K562 (cell line): ENCODE measurements around the gene TBATA. TPM values are rescaled to one million over a fixed set of nuclear protein-coding genes. Genes with fewer than 3 reads are reported as not detected.

Source experiments
- ATAC-seq: fragments of 200-7000 bp; cut with Tn5 transposase; 3 replicates; pipeline ENCODE4 v1.9.1; 2020; ENCODE audit warnings: moderate library complexity
- BruUV-seq: library from RNA; stranded (reverse); fragments of 400-500 nt; replicated peaks from 2 replicates; lab custom pipeline; 2021; lab: Mats Ljungman, UMichigan
- CTCF ChIA-PET: fragments of 300-600 bp; formaldehyde crosslinking; extraction: SDS; loops from one replicate; lab custom pipeline; 2021; ENCODE audit warnings: low intra/inter-chr PET ratio; lab: Yijun Ruan, JAX
- POLR2A ChIA-PET: fragments of 300-600, 350-650 bp; sonication (Branson Sonifier 250); formaldehyde crosslinking; extraction: SDS; loops from one replicate; lab custom pipeline; 2021; ENCODE audit warnings: antibody characterized with exemption, inconsistent platforms; lab: Yijun Ruan, JAX
- DNase-seq, 4 experiments: peaks; one replicate each; pipeline versions ENCODE4 v3.0.0 to v3.0.0-alpha.2; 2011 to 2018; ENCODE audit warnings: low spot score in 3 of 4, mixed read lengths in 3 of 4; ENCODE audit errors: extremely low read depth in 1 of 4
- FAIRE-seq: peaks from 2 replicates; lab custom pipeline; 2011; peaks lifted over from hg19 to GRCh38; lab: Jason Lieb, UNC
- H2AFZ ChIP-seq: 2 replicates; pipeline ENCODE4 v1.6.0; 2011; ENCODE audit warnings: low read depth, low read length, control low read depth, inconsistent platforms
- H3K27ac ChIP-seq: fragments of 200-600 bp; 3 replicates; pipeline ENCODE4 v1.8.0; 2011; ENCODE audit warnings: low read depth, mild to moderate bottlenecking, control low read depth, inconsistent platforms, low read length, moderate library complexity, mixed read lengths; ENCODE audit errors: extremely low read depth
- H3K27me3 ChIP-seq, 2 experiments: fragments of 300-600 bp in 1 of 2; 2 replicates in 1 of 2; 3 replicates in 1 of 2; pipeline versions ENCODE4 v1.6.0 to v1.8.0; 2011; ENCODE audit warnings: inconsistent platforms in 2 of 2, low read length in 2 of 2, mild to moderate bottlenecking in 1 of 2, mixed read lengths in 1 of 2, moderate library complexity in 1 of 2; ENCODE audit not compliant: control insufficient read depth in 2 of 2, insufficient read depth in 2 of 2
- H3K36me3 ChIP-seq: fragments of 300-600 bp; 3 replicates; pipeline ENCODE4 v1.8.0; 2011; ENCODE audit warnings: mild to moderate bottlenecking, low read length, inconsistent platforms; ENCODE audit not compliant: control insufficient read depth, insufficient read depth
- H3K4me1 ChIP-seq, 2 experiments: fragments of 200-600 bp in 1 of 2; replicated peaks in 1 of 2; 2 replicates in 1 of 2; 3 replicates in 1 of 2; pipeline versions ENCODE4 v1.5.1 to v1.8.0; 2011; ENCODE audit warnings: inconsistent platforms in 2 of 2, low read length in 2 of 2, mild to moderate bottlenecking in 1 of 2, mixed read lengths in 1 of 2, moderate library complexity in 1 of 2; ENCODE audit not compliant: control insufficient read depth in 2 of 2, insufficient read depth in 2 of 2
- H3K4me2 ChIP-seq: 2 replicates; pipeline ENCODE4 v1.6.1; 2011; ENCODE audit warnings: low read length, control low read depth, inconsistent platforms, mixed read lengths; ENCODE audit not compliant: insufficient read depth
- H3K4me3 ChIP-seq: fragments of 200-600 bp; sonication (generic), shearing (Covaris generic); 2 replicates; pipeline ENCODE4 v1.5.1; 2016; ENCODE audit warnings: control low read depth, inconsistent platforms
- H3K79me2 ChIP-seq: fragments of 200-600 bp; 3 replicates; pipeline ENCODE4 v1.8.0; 2011; ENCODE audit warnings: low read length, inconsistent platforms; ENCODE audit not compliant: control insufficient read depth, insufficient read depth
- H3K9ac ChIP-seq, 2 experiments: 2 replicates each; pipeline versions ENCODE4 v1.6.0 to v1.6.1; 2011; ENCODE audit warnings: low read depth in 2 of 2, low read length in 2 of 2, control low read depth in 1 of 2, inconsistent platforms in 1 of 2, mild to moderate bottlenecking in 1 of 2, mixed read lengths in 1 of 2; ENCODE audit not compliant: insufficient read depth in 1 of 2
- H3K9me1 ChIP-seq: one replicate; pipeline ENCODE4 v1.6.0; 2011; ENCODE audit warnings: inconsistent platforms, mild to moderate bottlenecking, low read length, moderate library complexity; ENCODE audit not compliant: control insufficient read depth, insufficient read depth
- H3K9me3 ChIP-seq: replicated peaks from 2 replicates; pipeline ENCODE4 v1.5.1; 2011; ENCODE audit warnings: low read depth, low read length, inconsistent platforms; ENCODE audit not compliant: control insufficient read depth, insufficient read depth
- H4K20me1 ChIP-seq: replicated peaks from 2 replicates; pipeline ENCODE4 v1.6.1; 2011; ENCODE audit warnings: low read length, inconsistent platforms, mixed read lengths; ENCODE audit not compliant: control insufficient read depth, insufficient read depth
- AFF1 ChIP-seq, 2 experiments: fragments of 450-650 bp; IDR thresholded peaks; 2 replicates each; pipeline ENCODE4 v1.6.1; 2018; ENCODE audit warnings: mild to moderate bottlenecking in 2 of 2, low read depth in 1 of 2; ENCODE audit not compliant: partially characterized antibody in 2 of 2
- CEBPB ChIP-seq: fragments of 450-650 bp; IDR thresholded peaks from 2 replicates; pipeline ENCODE4 v1.6.1; 2016; ENCODE audit warnings: missing genetic modification characterization, missing compliant biosample characterization
- JUND ChIP-seq, 2 experiments: IDR thresholded peaks; 2 replicates in 1 of 2; 3 replicates in 1 of 2; pipeline ENCODE4 v1.6.1; 2011; ENCODE audit warnings: borderline replicate concordance in 2 of 2, low read depth in 2 of 2, low read length in 2 of 2, improper control_type of control experiment in 1 of 2, missing biosample characterization in 1 of 2, missing genetic modification characterization in 1 of 2, missing genetic modification reagents in 1 of 2
- ZNF551 ChIP-seq: fragments of 250-450 bp; sonication (Bioruptor Pico); IDR thresholded peaks from 2 replicates; pipeline ENCODE4 v1.5.0; 2021; ENCODE audit warnings: mild to moderate bottlenecking, moderate library complexity
- ZNF655 ChIP-seq: fragments of 250-450 bp; sonication (Bioruptor Pico); IDR thresholded peaks from 2 replicates; pipeline ENCODE4 v1.5.0; 2021
- ZSCAN32 ChIP-seq: fragments of 450-650 bp; formaldehyde crosslinking; IDR thresholded peaks from 2 replicates; pipeline ENCODE4 v1.4.0; 2020; ENCODE audit warnings: mild to moderate bottlenecking, moderate library complexity
- WGBS: fragments of 100-300 bp; shearing (Covaris generic); methylation state at CpG from one replicate; pipeline ENCODE4 v1.1.6; 2016; ENCODE audit warnings: low coverage, mixed read lengths; ENCODE audit not compliant: insufficient coverage; ENCODE audit errors: missing lambda C conversion rate; 5-methylcytosine and 5-hydroxymethylcytosine counted together
- in situ Hi-C: fragments of 300-500 bp; cut with MboI; formaldehyde crosslinking; loops from 4 replicates; pipeline ENCODE4 v1.15.0; 2018; ENCODE audit warnings: inconsistent platforms, mixed read lengths
- intact Hi-C: fragments of 100-400 bp; cut with micrococcal nuclease; formaldehyde crosslinking; loops from 2 replicates; pipeline ENCODE4 v1.14.2; 2022
- polyA plus RNA-seq, 8 experiments: library from polyadenylated mRNA; depleted of rRNA in 4 of 8; stranded (reverse) in 5 of 8; unstranded in 3 of 8; fragments of >200 nt; fragmentation: Nextera tagmentation in 2 of 8; fragmentation: Illumina TruSeq in 1 of 8; extraction: Ambion mirVana in 2 of 8; extraction: Trizol in 1 of 8; gene quantifications; 2 replicates each; pipeline versions ENCODE4 v1.2.1 to v1.2.3, GENCODE V29; 2011 to 2014; ENCODE audit warnings: inconsistent platforms in 1 of 8, missing spikeins in 1 of 8
- total RNA-seq, 7 experiments: library from RNA; depleted of rRNA in 6 of 7; stranded (reverse); fragments of >200 nt in 6 of 7; fragmentation: Illumina TruSeq in 2 of 7; extraction: Trizol in 2 of 7; gene quantifications; 2 replicates each; pipeline versions ENCODE4 v1.2.1 to v1.2.3, GENCODE V29; 2011 to 2021; ENCODE audit warnings: low replicate concordance in 1 of 7

Gene TBATA
- total and polyA plus RNA-seq, 9 of the 15 experiments (the other 6 are each of a cell fraction or from before 2014, with no cell fraction given), result not detected

- CTCF ChIA-PET, result no interaction called here
- in situ Hi-C loops, result no loop called here
Observed at GRCh38 chr10:70801854-70802253, 16.7 kb upstream of the TBATA start.

GRCh38 chr10:70799124-70799523, 13.9 kb upstream of the TBATA start:
- H3K9me1 ChIP-seq, result no peaks in the 10 kb centered on the region
- ChIA-PET CTCF (no interaction called here), POLR2A (interaction anchor here (1.5 kb wide), 1 partner anchor 44 kb away, joined by 3 read pairs; no protein-coding TSS in a partner anchor)
- H2AFZ ChIP-seq, result peak overlapping the region; percentile 37; the same call in 1 of the 2 replicates
- H3K27ac ChIP-seq, result no peak overlapping the region
- TF ChIP-seq AFF1 (IDR thresholded peaks at IDR 0.05; ENCODE audit: low read depth in 1 of 2, partially characterized antibody in 2 of 2) (no peak), ZNF551 (CRISPR knock-in tag) (no peak), JUND (IDR thresholded peaks at IDR 0.05; ENCODE audit: borderline replicate concordance, low read depth, low read length) (no peak), JUND (tag; IDR thresholded peaks at IDR 0.05; ENCODE audit: borderline replicate concordance, low read depth, low read length) (no peak), CEBPB (tag) (peak; percentile 82)
- intact Hi-C loops (no loop called here), in situ Hi-C loops (no loop called here)
- no peak overlapping the region for H3K4me2 ChIP-seq
- no peaks in the 10 kb centered on the region for H3K36me3 ChIP-seq
- H3K79me2 ChIP-seq, result no peaks in the 10 kb centered on the region
- H3K4me1 ChIP-seq, result peaks cover 6 to 10% of the 10 kb centered on the region in 2 experiments; a peak in 3 of 5 replicates
- H3K4me3 ChIP-seq, result no peak overlapping the region
- no peaks in the 10 kb centered on the region for H3K27me3 ChIP-seq
- no peaks in the 10 kb centered on the region for H3K9me3 ChIP-seq
- no peak for DNase-seq
- no TSS peak for BruUV-seq
- FAIRE-seq, result peak; percentile 42
- no peak for ATAC-seq
- H3K9ac ChIP-seq, result no peak overlapping the region
- WGBS, result 41% methylated on average over 5 of the region's 5 CpGs
- no peaks in the 10 kb centered on the region for H4K20me1 ChIP-seq

More at GRCh38 chr10:70801854-70802253, 16.7 kb upstream of the TBATA start:
- 14% methylated on average over 1 of the region's 1 CpG for WGBS
- Histone ChIP-seq H3K9ac (no peak overlapping the region), H3K4me1 (peaks cover 6 to 10% of the 10 kb centered on the region in 2 experiments; a peak in 3 of 5 replicates), H3K9me1 (no peaks in the 10 kb centered on the region), H3K36me3 (no peaks in the 10 kb centered on the region), H3K4me3 (no peak overlapping the region), H3K27me3 (no peaks in the 10 kb centered on the region; a peak in 1 of 5 replicates), H4K20me1 (no peaks in the 10 kb centered on the region), H3K9me3 (no peaks in the 10 kb centered on the region), H3K4me2 (no peak overlapping the region), H2AFZ (no peak overlapping the region), H3K79me2 (no peaks in the 10 kb centered on the region), H3K27ac (no peak overlapping the region)
- intact Hi-C loops, result no loop called here
- TF ChIP-seq ZSCAN32 (CRISPR knock-in tag) (no peak), ZNF655 (CRISPR knock-in tag) (0 out of 2 replicates have a peak, but pooled peaks have one; percentile 19)
- DNase-seq, result no peak
- no peak for FAIRE-seq
- no peak for ATAC-seq
- no TSS peak for BruUV-seq
- POLR2A ChIA-PET, result no interaction called here
